Caco-2 (cell line): ENCODE measurements around the gene GCH1. TPM values are rescaled to one million over a fixed set of nuclear protein-coding genes. Genes with fewer than 3 reads are reported as not detected.

Experiments used
- BruUV-seq: library from RNA; stranded (reverse); fragments of 400-500 nt; replicated peaks from 2 replicates; lab custom pipeline; 2021; lab: Mats Ljungman, UMichigan
- CTCF ChIA-PET: fragments of 300-600 bp; sonication (Branson Sonifier 250); formaldehyde crosslinking; loops from one replicate; lab custom pipeline; 2022; ENCODE audit warnings: antibody characterized with exemption; lab: Charles Lee
- POLR2A ChIA-PET: fragments of 300-600 bp; sonication (Branson Sonifier 250); formaldehyde crosslinking; loops from one replicate; lab custom pipeline; 2022; ENCODE audit warnings: antibody characterized with exemption; lab: Charles Lee
- DNase-seq, 2 experiments: peaks; one replicate each; pipeline versions ENCODE4 v3.0.0 to v3.0.0-alpha.2; 2020 to 2022
- H3K27me3 ChIP-seq: replicated peaks from 2 replicates; pipeline ENCODE4 v1.6.0; 2011; ENCODE audit warnings: low read length; ENCODE audit not compliant: control insufficient read depth, insufficient read depth
- H3K36me3 ChIP-seq: 2 replicates; pipeline ENCODE4 v1.5.1; 2011; ENCODE audit warnings: low read length; ENCODE audit not compliant: control insufficient read depth, insufficient read depth
- H3K4me1 ChIP-seq: fragments of 250-450 bp; sonication (Bioruptor Pico); 2 replicates; pipeline ENCODE4 v1.5.1; 2020; ENCODE audit warnings: mild to moderate bottlenecking
- H3K4me3 ChIP-seq: 2 replicates; pipeline ENCODE4 v1.5.1; 2011; ENCODE audit warnings: low read depth, mild to moderate bottlenecking, control low read depth, low read length
- H3K9me3 ChIP-seq: fragments of 250-450 bp; sonication (Bioruptor Pico); 2 replicates; pipeline ENCODE4 v1.5.1; 2020; ENCODE audit warnings: mild to moderate bottlenecking, moderate library complexity
- H3K27ac Mint-ChIP-seq: one replicate; pipeline ENCODE4 v1.8.0; 2022; ENCODE audit warnings: mixed read lengths; ENCODE audit not compliant: unreplicated experiment
- H3K27me3 Mint-ChIP-seq: one replicate; pipeline ENCODE4 v1.8.0; 2022; ENCODE audit warnings: mixed read lengths; ENCODE audit not compliant: insufficient read depth, unreplicated experiment
- H3K36me3 Mint-ChIP-seq: one replicate; pipeline ENCODE4 v1.8.0; 2022; ENCODE audit warnings: mild to moderate bottlenecking, mixed read lengths; ENCODE audit not compliant: insufficient read depth, unreplicated experiment
- H3K4me1 Mint-ChIP-seq: one replicate; pipeline ENCODE4 v1.8.0; 2022; ENCODE audit warnings: low read depth, mixed read lengths; ENCODE audit not compliant: unreplicated experiment
- H3K4me3 Mint-ChIP-seq: one replicate; pipeline ENCODE4 v1.8.0; 2022; ENCODE audit warnings: mild to moderate bottlenecking, moderate library complexity, mixed read lengths; ENCODE audit not compliant: unreplicated experiment
- H3K9me3 Mint-ChIP-seq: one replicate; pipeline ENCODE4 v1.8.0; 2022; ENCODE audit warnings: mixed read lengths; ENCODE audit not compliant: unreplicated experiment
- CTCF ChIP-seq, 2 experiments: fragments of 200-600 bp in 1 of 2; IDR thresholded peaks; 1 replicate in 1 of 2; 2 replicates in 1 of 2; pipeline versions ENCODE4 v1.5.1 to v1.8.0; 2011 to 2022; ENCODE audit warnings: antibody characterized with exemption in 1 of 2, control low read depth in 1 of 2, inconsistent platforms in 1 of 2, low read depth in 1 of 2, low read length in 1 of 2, mild to moderate bottlenecking in 1 of 2, moderate library complexity in 1 of 2; ENCODE audit not compliant: insufficient read depth in 1 of 2, severe bottlenecking in 1 of 2, unreplicated experiment in 1 of 2
- intact Hi-C: fragments of 100-400 bp; cut with micrococcal nuclease; formaldehyde crosslinking; loops from one replicate; pipeline ENCODE4 v1.10.0; 2022; ENCODE audit not compliant: unreplicated experiment
- total RNA-seq: library from RNA; stranded (reverse); gene quantifications from 2 replicates; pipeline ENCODE4 v1.2.3, GENCODE V29; 2022

The GCH1 gene
- total RNA-seq, 1 experiment from 2014 or later: 17.9 TPM

GRCh38 chr14:54818201-54819133 lies 84.2 kb downstream of the GCH1 start:
- no peaks in the 10 kb centered on the region for H3K4me1 ChIP-seq
- no peaks in the 10 kb centered on the region for H3K27me3 ChIP-seq
- H3K36me3 ChIP-seq: no peaks in the 10 kb centered on the region
- Mint-ChIP-seq H3K4me1 (peaks cover 10% of the 10 kb centered on the region), H3K36me3 (no peaks in the 10 kb centered on the region), H3K4me3 (no peak overlapping the region), H3K27me3 (no peaks in the 10 kb centered on the region), H3K9me3 (peaks cover 11% of the 10 kb centered on the region), H3K27ac (no peak overlapping the region)
- no TSS peak for BruUV-seq
- CTCF ChIA-PET: interaction anchor here (0.9 to 1.7 kb wide), 4 partner anchors 11 to 309 kb away, joined by 3 to 5 read pairs (median 3); partner anchors contain the start of gene CGRRF1
- intact Hi-C loops: no loop called here
- no peak for TF ChIP-seq CTCF (IDR thresholded peaks at IDR 0.05; ENCODE audit: insufficient read depth in 1 of 2, low read depth in 1 of 2, low read length in 1 of 2, severe bottlenecking in 1 of 2, unreplicated experiment in 1 of 2)
- H3K9me3 ChIP-seq: peaks cover 2% of the 10 kb centered on the region; the same call in 1 of the 2 replicates
- H3K4me3 ChIP-seq: no peak overlapping the region
- DNase-seq: no peak
- POLR2A ChIA-PET: no interaction called here

GRCh38 chr14:54817506-54817905 lies 85.1 kb downstream of the GCH1 start:
- intact Hi-C loops: no loop called here
- no peak for DNase-seq
- H3K36me3 ChIP-seq: no peaks in the 10 kb centered on the region
- Mint-ChIP-seq H3K4me3 (no peak overlapping the region), H3K27me3 (no peaks in the 10 kb centered on the region), H3K36me3 (no peaks in the 10 kb centered on the region), H3K27ac (no peak overlapping the region), H3K4me1 (peaks cover 10% of the 10 kb centered on the region), H3K9me3 (peaks cover 6% of the 10 kb centered on the region)
- no peak for TF ChIP-seq CTCF (IDR thresholded peaks at IDR 0.05; ENCODE audit: insufficient read depth in 1 of 2, low read depth in 1 of 2, low read length in 1 of 2, severe bottlenecking in 1 of 2, unreplicated experiment in 1 of 2)
- H3K4me3 ChIP-seq: no peak overlapping the region
- H3K4me1 ChIP-seq: no peaks in the 10 kb centered on the region
- ChIA-PET CTCF (interaction anchor here (0.7 to 1.3 kb wide), 2 partner anchors 9 to 308 kb away, joined by 3 read pairs; partner anchors contain the start of gene CGRRF1), POLR2A (no interaction called here)
- BruUV-seq: no TSS peak
- no peaks in the 10 kb centered on the region for H3K9me3 ChIP-seq
- H3K27me3 ChIP-seq: no peaks in the 10 kb centered on the region

GRCh38 chr14:54816450-54816849 lies 86.2 kb downstream of the GCH1 start:
- CTCF ChIA-PET: interaction anchor here (1.0 kb wide), 1 partner anchor 12 kb away, joined by 3 read pairs; no protein-coding TSS in a partner anchor

More at GRCh38 chr14:54816450-54816849, 86.2 kb downstream of the GCH1 start:
- Histone ChIP-seq H3K27me3 (no peaks in the 10 kb centered on the region), H3K36me3 (no peaks in the 10 kb centered on the region), H3K4me3 (no peak overlapping the region), H3K4me1 (no peaks in the 10 kb centered on the region), H3K9me3 (no peaks in the 10 kb centered on the region)
- peaks cover 10% of the 10 kb centered on the region for H3K4me1 Mint-ChIP-seq
- POLR2A ChIA-PET: no interaction called here
- H3K27me3 Mint-ChIP-seq: peaks cover under 1% of the 10 kb centered on the region
- no peak overlapping the region for H3K4me3 Mint-ChIP-seq
- no peak for DNase-seq
- H3K27ac Mint-ChIP-seq: no peak overlapping the region
- intact Hi-C loops: no loop called here
- TF ChIP-seq CTCF (IDR thresholded peaks at IDR 0.05; ENCODE audit: insufficient read depth in 1 of 2, low read depth in 1 of 2, low read length in 1 of 2, severe bottlenecking in 1 of 2, unreplicated experiment in 1 of 2): no peak
- BruUV-seq: no TSS peak
- H3K36me3 Mint-ChIP-seq: no peaks in the 10 kb centered on the region
- no peaks in the 10 kb centered on the region for H3K9me3 Mint-ChIP-seq
